B cell (primary cell): ENCODE results near the gene GDF9. TPM values are rescaled to one million over a fixed set of nuclear protein-coding genes. Genes with fewer than 3 reads are reported as not detected.
A peak's percentile ranks its signal among the peaks of the same experiment; 100 is the strongest.

Experiments
- ATAC-seq: fragments of 200-7000 bp; cut with Tn5 transposase; one replicate; pipeline ENCODE4 v1.10.0; 2021; ENCODE audit warnings: low read depth, mild to moderate bottlenecking, moderate number of reproducible peaks, moderate library complexity
- CTCF ChIA-PET: fragments of 350-600 bp; sonication (Branson Sonifier 250); formaldehyde crosslinking; loops from one replicate; lab custom pipeline; 2021; ENCODE audit warnings: antibody characterized with exemption, inconsistent platforms; lab: Charles Lee
- POLR2A ChIA-PET: fragments of 350-600 bp; sonication (Branson Sonifier 250); formaldehyde crosslinking; loops from one replicate; lab custom pipeline; 2021; ENCODE audit warnings: antibody characterized with exemption; lab: Charles Lee
- DNase-seq: peaks from one replicate; pipeline ENCODE4 v3.0.0; 2013
- H2AFZ ChIP-seq: 2 replicates; pipeline ENCODE4 v1.6.1; 2012; ENCODE audit warnings: mild to moderate bottlenecking, low read depth, low read length; ENCODE audit not compliant: insufficient read depth, poor library complexity, severe bottlenecking
- H3K27ac ChIP-seq, 2 donors: 1 replicate in 1 of 2; 2 replicates in 1 of 2; pipeline ENCODE4 v1.5.1; 2012 to 2013; ENCODE audit warnings: low read length in 2 of 2, mild to moderate bottlenecking in 2 of 2, moderate library complexity in 1 of 2
- H3K27me3 ChIP-seq, 4 experiments: fragments of 200-600 bp in 1 of 4; sonication (generic) in 1 of 4; replicated peaks in 1 of 4; 1 replicate in 2 of 4; 2 replicates in 2 of 4; pipeline versions ENCODE4 v1.6.1 to v1.7.0; 2013 to 2016; ENCODE audit warnings: low read length in 3 of 4, mild to moderate bottlenecking in 2 of 4, mixed read lengths in 1 of 4, moderate library complexity in 1 of 4; ENCODE audit not compliant: insufficient read depth in 4 of 4, control insufficient read depth in 3 of 4; ENCODE audit errors: control extremely low read depth in 1 of 4
- H3K36me3 ChIP-seq, 2 experiments: replicated peaks in 1 of 2; 1 replicate in 1 of 2; 2 replicates in 1 of 2; pipeline versions ENCODE4 v1.6.1 to v1.7.1; 2013; ENCODE audit warnings: low read length in 1 of 2; ENCODE audit not compliant: insufficient read depth in 2 of 2, control insufficient read depth in 1 of 2; ENCODE audit errors: control extremely low read depth in 1 of 2, extremely low read depth in 1 of 2
- H3K4me1 ChIP-seq, 2 donors: fragments of 200-600 bp in 1 of 2; sonication (generic) in 1 of 2; 1 replicate in 1 of 2; 2 replicates in 1 of 2; pipeline versions ENCODE4 v1.5.1 to v1.6.1; 2013 to 2017; ENCODE audit warnings: low read length in 2 of 2; ENCODE audit not compliant: control insufficient read depth in 2 of 2, insufficient read depth in 2 of 2
- H3K4me2 ChIP-seq: replicated peaks from 2 replicates; pipeline ENCODE3; 2012; ENCODE audit warnings: mild to moderate bottlenecking, low read depth, low read length; ENCODE audit not compliant: poor library complexity, severe bottlenecking
- H3K4me3 ChIP-seq, 5 experiments: fragments of 200-600 bp in 1 of 5; sonication (generic) in 1 of 5; 1 replicate in 3 of 5; 2 replicates in 2 of 5; pipeline versions ENCODE4 v1.5.1 to v1.7.0; 2011 to 2016; ENCODE audit warnings: low read length in 4 of 5, mild to moderate bottlenecking in 4 of 5, low read depth in 2 of 5, control low read depth in 1 of 5, moderate library complexity in 1 of 5; ENCODE audit not compliant: insufficient read depth in 1 of 5; ENCODE audit errors: control extremely low read depth in 1 of 5, extremely low read depth in 1 of 5
- H3K79me2 ChIP-seq: fragments of 200-600 bp; sonication (generic); one replicate; pipeline ENCODE4 v1.6.0; 2016; ENCODE audit warnings: low read length; ENCODE audit not compliant: control insufficient read depth, insufficient read depth
- H3K9ac ChIP-seq: fragments of 200-600 bp; sonication (generic); 2 replicates; pipeline ENCODE4 v1.6.1; 2017; ENCODE audit warnings: mild to moderate bottlenecking, low read length, moderate library complexity
- H3K9me3 ChIP-seq, 3 donors: one replicate each; pipeline versions ENCODE4 v1.6.1 to v1.7.1; 2013; ENCODE audit warnings: low read length in 2 of 3; ENCODE audit not compliant: control insufficient read depth in 2 of 3, insufficient read depth in 1 of 3; ENCODE audit errors: control extremely low read depth in 1 of 3
- H4K20me1 ChIP-seq: 2 replicates; pipeline ENCODE4 v1.6.0; 2012; ENCODE audit warnings: mild to moderate bottlenecking, low read length; ENCODE audit not compliant: insufficient read depth, control insufficient read depth, poor library complexity, severe bottlenecking
- H3K27ac Mint-ChIP-seq: one replicate; pipeline ENCODE4 v1.8.0; 2021; ENCODE audit warnings: mixed read lengths
- H3K27me3 Mint-ChIP-seq: one replicate; pipeline ENCODE4 v1.8.0; 2021; ENCODE audit warnings: mixed read lengths
- H3K4me1 Mint-ChIP-seq: one replicate; pipeline ENCODE4 v1.8.0; 2021; ENCODE audit warnings: mixed read lengths
- H3K4me3 Mint-ChIP-seq: one replicate; pipeline ENCODE4 v1.8.0; 2021; ENCODE audit warnings: mixed read lengths
- H3K9me3 Mint-ChIP-seq: one replicate; pipeline ENCODE4 v1.8.0; 2022; ENCODE audit warnings: mixed read lengths; ENCODE audit not compliant: insufficient read depth
- EZH2 ChIP-seq: IDR thresholded peaks from 2 replicates; pipeline ENCODE4 v1.6.1; 2012; ENCODE audit warnings: borderline replicate concordance, low read depth, mild to moderate bottlenecking, moderate library complexity, low read length; ENCODE audit not compliant: insufficient read depth, poor library complexity, severe bottlenecking
- WGBS: methylation state at CpG from one replicate; pipeline ENCODE4 v1.1.5; 2013; ENCODE audit warnings: missing lambda C conversion rate; ENCODE audit not compliant: insufficient coverage; 5-methylcytosine and 5-hydroxymethylcytosine counted together
- intact Hi-C: fragments of 100-400 bp; cut with micrococcal nuclease; formaldehyde crosslinking; loops from one replicate; pipeline ENCODE4 v1.10.0; 2022
- polyA plus RNA-seq: library from polyadenylated mRNA; depleted of rRNA; stranded (reverse); fragments of >200 nt; gene quantifications from 2 replicates; pipeline ENCODE4 v1.2.3, GENCODE V29; 2012
- total RNA-seq, 2 donors: library from RNA; stranded (reverse); fragments of 120-200 nt in 1 of 2; gene quantifications; 1 replicate in 1 of 2; 2 replicates in 1 of 2; pipeline versions ENCODE4 v1.2.3 to v1.2.4, GENCODE V29; 2013 to 2022
- TF ChIP-seq, protein P1 (sequence below): fragments of 200-600 bp; IDR thresholded peaks from one replicate; pipeline ENCODE4 v1.8.0; 2022; ENCODE audit warnings: antibody characterized with exemption, mild to moderate bottlenecking

The GDF9 gene
- total and polyA plus RNA-seq, 2 donors (not counting 1 experiment from before 2014, with no cell fraction given) = 0.67 to 0.88 TPM

DNA sequence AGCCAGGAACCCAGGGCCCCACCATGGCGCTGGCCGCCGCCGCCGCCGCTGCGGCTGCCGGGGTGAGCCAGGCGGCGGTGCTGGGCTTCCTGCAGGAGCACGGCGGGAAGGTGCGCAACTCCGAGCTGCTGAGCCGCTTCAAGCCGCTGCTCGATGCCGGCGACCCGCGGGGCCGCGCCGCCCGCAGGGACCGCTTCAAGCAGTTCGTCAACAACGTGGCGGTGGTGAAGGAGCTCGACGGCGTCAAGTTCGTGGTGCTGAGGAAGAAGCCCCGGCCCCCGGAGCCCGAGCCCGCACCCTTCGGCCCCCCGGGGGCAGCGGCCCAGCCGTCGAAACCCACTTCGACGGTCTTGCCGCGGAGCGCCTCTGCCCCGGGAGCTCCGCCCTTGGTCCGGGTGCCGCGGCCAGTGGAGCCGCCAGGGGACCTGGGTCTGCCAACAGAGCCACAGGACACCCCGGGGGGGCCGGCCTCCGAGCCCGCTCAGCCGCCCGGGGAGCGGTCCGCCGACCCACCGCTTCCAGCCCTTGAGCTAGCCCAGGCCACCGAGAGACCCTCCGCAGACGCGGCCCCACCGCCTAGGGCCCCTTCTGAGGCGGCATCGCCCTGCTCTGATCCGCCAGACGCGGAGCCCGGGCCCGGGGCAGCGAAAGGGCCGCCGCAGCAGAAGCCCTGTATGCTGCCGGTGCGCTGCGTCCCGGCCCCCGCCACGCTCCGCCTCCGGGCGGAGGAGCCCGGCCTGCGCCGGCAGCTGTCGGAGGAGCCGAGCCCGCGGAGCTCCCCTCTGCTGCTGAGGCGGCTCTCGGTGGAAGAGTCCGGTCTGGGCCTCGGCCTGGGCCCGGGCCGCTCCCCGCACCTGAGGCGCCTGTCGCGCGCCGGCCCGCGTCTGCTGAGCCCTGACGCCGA, 52.4 kb downstream of the GDF9 start:
- Histone ChIP-seq H3K36me3 (no peaks in the 10 kb centered on the region), H2AFZ (peak overlapping the region; percentile 75), H3K27ac (no peak overlapping the region), H3K4me1 (peaks cover 10 to 16% of the 10 kb centered on the region in 2 donors), H3K4me2 (peak overlapping the region; percentile 91), H3K79me2 (no peaks in the 10 kb centered on the region), H4K20me1 (no peaks in the 10 kb centered on the region), H3K9me3 (peaks cover 0 to 5% (median 1%) of the 10 kb centered on the region in 3 donors), H3K27me3 (peaks cover 0 to 47% (median 26%) of the 10 kb centered on the region in 4 experiments), H3K9ac (peak overlapping the region; percentile 56), H3K4me3 (peak overlapping the region in 3 of 5 experiments; percentile 30 to 50 (median 38))
- peak; percentile 45 for TF ChIP-seq EZH2
- TF ChIP-seq, protein P1, sequence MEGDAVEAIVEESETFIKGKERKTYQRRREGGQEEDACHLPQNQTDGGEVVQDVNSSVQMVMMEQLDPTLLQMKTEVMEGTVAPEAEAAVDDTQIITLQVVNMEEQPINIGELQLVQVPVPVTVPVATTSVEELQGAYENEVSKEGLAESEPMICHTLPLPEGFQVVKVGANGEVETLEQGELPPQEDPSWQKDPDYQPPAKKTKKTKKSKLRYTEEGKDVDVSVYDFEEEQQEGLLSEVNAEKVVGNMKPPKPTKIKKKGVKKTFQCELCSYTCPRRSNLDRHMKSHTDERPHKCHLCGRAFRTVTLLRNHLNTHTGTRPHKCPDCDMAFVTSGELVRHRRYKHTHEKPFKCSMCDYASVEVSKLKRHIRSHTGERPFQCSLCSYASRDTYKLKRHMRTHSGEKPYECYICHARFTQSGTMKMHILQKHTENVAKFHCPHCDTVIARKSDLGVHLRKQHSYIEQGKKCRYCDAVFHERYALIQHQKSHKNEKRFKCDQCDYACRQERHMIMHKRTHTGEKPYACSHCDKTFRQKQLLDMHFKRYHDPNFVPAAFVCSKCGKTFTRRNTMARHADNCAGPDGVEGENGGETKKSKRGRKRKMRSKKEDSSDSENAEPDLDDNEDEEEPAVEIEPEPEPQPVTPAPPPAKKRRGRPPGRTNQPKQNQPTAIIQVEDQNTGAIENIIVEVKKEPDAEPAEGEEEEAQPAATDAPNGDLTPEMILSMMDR = no peak
- 13% methylated on average over 110 of the region's 110 CpGs for WGBS
- Mint-ChIP-seq H3K4me3 (no peak overlapping the region), H3K4me1 (peaks cover 11% of the 10 kb centered on the region), H3K27me3 (peaks cover 36% of the 10 kb centered on the region), H3K9me3 (no peaks in the 10 kb centered on the region), H3K27ac (no peak overlapping the region)
- POLR2A ChIA-PET = no interaction called here
- CTCF ChIA-PET = interaction anchor here (0.7 to 3.3 kb wide), 3 partner anchors 15 to 427 kb away, joined by 3 to 18 read pairs (median 4); partner anchors contain the start of gene SHROOM1
- DNase-seq = peak; percentile 70
- intact Hi-C loops = no loop called here
- peak; percentile 48 for ATAC-seq
